Astrocyte (in vitro differentiated cells and primary cell): Measurements from ENCODE around the gene FMN2. TPM values are rescaled to one million over a fixed set of nuclear protein-coding genes. Genes with fewer than 3 reads are reported as not detected.

ENCODE experiments used
- DNase-seq: peaks from one replicate; pipeline ENCODE4 v3.0.0-alpha.2; 2010; ENCODE audit warnings: low read depth
- FAIRE-seq: peaks from 2 replicates; lab custom pipeline; 2011; peaks lifted over from hg19 to GRCh38; lab: Jason Lieb, UNC
- H2AFZ ChIP-seq: 2 replicates; pipeline ENCODE4 v1.6.0; 2012; ENCODE audit warnings: low read depth, low read length, inconsistent platforms
- H3K27ac ChIP-seq: 2 replicates; pipeline ENCODE4 v1.5.1; 2011; ENCODE audit warnings: low read depth, low read length, inconsistent platforms
- H3K27me3 ChIP-seq: 2 replicates; pipeline ENCODE4 v1.6.0; 2011; ENCODE audit warnings: low read length, inconsistent platforms; ENCODE audit not compliant: insufficient read depth
- H3K36me3 ChIP-seq: 2 replicates; pipeline ENCODE4 v1.5.1; 2011; ENCODE audit warnings: low read length, inconsistent platforms; ENCODE audit not compliant: insufficient read depth
- H3K4me1 ChIP-seq: 2 replicates; pipeline ENCODE4 v1.5.1; 2011; ENCODE audit warnings: low read length, inconsistent platforms; ENCODE audit not compliant: insufficient read depth
- H3K4me2 ChIP-seq: 2 replicates; pipeline ENCODE4 v1.6.0; 2012; ENCODE audit warnings: low read length, inconsistent platforms
- H3K4me3 ChIP-seq: 2 replicates; pipeline ENCODE4 v1.5.1; 2011; ENCODE audit warnings: low read depth, mild to moderate bottlenecking, low read length, inconsistent platforms; ENCODE audit not compliant: insufficient read depth
- H3K79me2 ChIP-seq: 2 replicates; pipeline ENCODE4 v1.6.0; 2012; ENCODE audit warnings: mild to moderate bottlenecking, low read length, inconsistent platforms; ENCODE audit not compliant: insufficient read depth
- H3K9ac ChIP-seq: 2 replicates; pipeline ENCODE4 v1.6.0; 2012; ENCODE audit warnings: mild to moderate bottlenecking, low read length, inconsistent platforms
- H3K9me3 ChIP-seq: 2 replicates; pipeline ENCODE4 v1.5.1; 2012; ENCODE audit warnings: low read depth, mild to moderate bottlenecking, low read length, inconsistent platforms; ENCODE audit not compliant: insufficient read depth
- H4K20me1 ChIP-seq: 2 replicates; pipeline ENCODE4 v1.6.0; 2012; ENCODE audit warnings: low read length, inconsistent platforms; ENCODE audit not compliant: insufficient read depth
- H3K27ac Mint-ChIP-seq: one replicate; pipeline ENCODE4 v1.8.0; 2021; ENCODE audit warnings: mild to moderate bottlenecking, mixed read lengths; ENCODE audit not compliant: unreplicated experiment
- H3K27me3 Mint-ChIP-seq: one replicate; pipeline ENCODE4 v1.8.0; 2021; ENCODE audit warnings: low read depth, mixed read lengths; ENCODE audit not compliant: unreplicated experiment
- H3K36me3 Mint-ChIP-seq: one replicate; pipeline ENCODE4 v1.8.0; 2021; ENCODE audit warnings: low read depth, mixed read lengths; ENCODE audit not compliant: unreplicated experiment
- H3K4me1 Mint-ChIP-seq: one replicate; pipeline ENCODE4 v1.8.0; 2021; ENCODE audit warnings: low read depth, mixed read lengths; ENCODE audit not compliant: unreplicated experiment
- H3K4me3 Mint-ChIP-seq: one replicate; pipeline ENCODE4 v1.8.0; 2021; ENCODE audit warnings: mild to moderate bottlenecking, moderate library complexity, mixed read lengths; ENCODE audit not compliant: unreplicated experiment
- H3K9me3 Mint-ChIP-seq: one replicate; pipeline ENCODE4 v1.8.0; 2021; ENCODE audit warnings: mild to moderate bottlenecking, mixed read lengths; ENCODE audit not compliant: unreplicated experiment
- EZH2 ChIP-seq: IDR thresholded peaks from 2 replicates; pipeline ENCODE4 v1.6.1; 2012; ENCODE audit warnings: mild to moderate bottlenecking, low read length, inconsistent platforms; ENCODE audit not compliant: insufficient read depth
- total RNA-seq: library from RNA; stranded (reverse); gene quantifications from 2 replicates; pipeline ENCODE4 v1.2.1, GENCODE V29; 2021
- TF ChIP-seq, protein P1 (sequence below): IDR thresholded peaks from 2 replicates; pipeline ENCODE4 v1.5.1; 2011; ENCODE audit warnings: low read depth, mild to moderate bottlenecking, inconsistent platforms, low read length, moderate library complexity; ENCODE audit not compliant: insufficient read depth

The FMN2 gene
- total RNA-seq, 1 donor from 2014 or later = 2.4 TPM

DNA sequence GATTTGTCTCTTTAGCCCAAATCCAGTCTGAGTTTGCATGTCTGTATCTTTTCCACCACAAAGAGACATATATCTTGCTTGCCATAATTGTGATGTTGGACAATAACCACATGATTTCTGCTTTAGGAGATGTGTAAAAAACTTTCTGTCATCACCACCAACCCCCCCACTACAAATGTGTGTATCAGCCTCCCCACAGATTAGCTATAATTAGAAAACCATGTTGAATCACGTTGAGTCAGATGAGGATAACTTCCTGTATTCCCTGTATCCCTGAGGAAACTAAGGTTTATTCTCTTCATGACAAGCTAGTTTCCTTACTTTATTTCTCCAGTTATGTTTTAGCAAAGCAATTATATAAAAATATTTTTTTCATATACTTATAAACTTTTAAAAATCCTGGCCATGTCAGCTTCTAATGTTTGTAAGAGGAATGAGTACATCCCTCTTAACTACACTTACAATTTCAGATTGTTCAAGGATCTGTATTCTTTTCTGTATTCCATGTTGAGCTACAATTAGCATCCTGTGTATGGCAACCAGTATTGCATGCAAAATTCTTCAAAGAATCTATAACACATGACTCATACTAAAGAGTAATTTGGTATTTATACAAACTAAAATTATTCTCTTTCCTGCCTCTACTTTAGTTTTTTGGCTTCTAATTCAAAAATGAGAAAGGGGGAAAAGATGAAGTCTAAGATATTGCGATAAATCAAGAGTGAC is 143.0 kb downstream of the FMN2 start:
- FAIRE-seq (peak; percentile 95), DNase-seq (peak; percentile 77)
- Mint-ChIP-seq H3K4me1 (peaks cover 33% of the 10 kb centered on the region), H3K36me3 (no peaks in the 10 kb centered on the region), H3K27me3 (no peaks in the 10 kb centered on the region), H3K27ac (no peak overlapping the region), H3K4me3 (no peak overlapping the region), H3K9me3 (peaks cover 2% of the 10 kb centered on the region)
- H4K20me1 ChIP-seq = no peaks in the 10 kb centered on the region
- H3K79me2 ChIP-seq = no peaks in the 10 kb centered on the region
- H2AFZ ChIP-seq = no peak overlapping the region
- peak overlapping the region; percentile 63 for H3K27ac ChIP-seq
- H3K9ac ChIP-seq = no peak overlapping the region
- TF ChIP-seq EZH2 = no peak
- TF ChIP-seq, protein P1, sequence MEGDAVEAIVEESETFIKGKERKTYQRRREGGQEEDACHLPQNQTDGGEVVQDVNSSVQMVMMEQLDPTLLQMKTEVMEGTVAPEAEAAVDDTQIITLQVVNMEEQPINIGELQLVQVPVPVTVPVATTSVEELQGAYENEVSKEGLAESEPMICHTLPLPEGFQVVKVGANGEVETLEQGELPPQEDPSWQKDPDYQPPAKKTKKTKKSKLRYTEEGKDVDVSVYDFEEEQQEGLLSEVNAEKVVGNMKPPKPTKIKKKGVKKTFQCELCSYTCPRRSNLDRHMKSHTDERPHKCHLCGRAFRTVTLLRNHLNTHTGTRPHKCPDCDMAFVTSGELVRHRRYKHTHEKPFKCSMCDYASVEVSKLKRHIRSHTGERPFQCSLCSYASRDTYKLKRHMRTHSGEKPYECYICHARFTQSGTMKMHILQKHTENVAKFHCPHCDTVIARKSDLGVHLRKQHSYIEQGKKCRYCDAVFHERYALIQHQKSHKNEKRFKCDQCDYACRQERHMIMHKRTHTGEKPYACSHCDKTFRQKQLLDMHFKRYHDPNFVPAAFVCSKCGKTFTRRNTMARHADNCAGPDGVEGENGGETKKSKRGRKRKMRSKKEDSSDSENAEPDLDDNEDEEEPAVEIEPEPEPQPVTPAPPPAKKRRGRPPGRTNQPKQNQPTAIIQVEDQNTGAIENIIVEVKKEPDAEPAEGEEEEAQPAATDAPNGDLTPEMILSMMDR = no peak
- peak overlapping the region; percentile 55 for H3K4me2 ChIP-seq
- H3K4me1 ChIP-seq = peaks cover 24% of the 10 kb centered on the region
- no peaks in the 10 kb centered on the region for H3K27me3 ChIP-seq
- H3K36me3 ChIP-seq = no peaks in the 10 kb centered on the region
- no peaks in the 10 kb centered on the region for H3K9me3 ChIP-seq
- no peak overlapping the region for H3K4me3 ChIP-seq

DNA sequence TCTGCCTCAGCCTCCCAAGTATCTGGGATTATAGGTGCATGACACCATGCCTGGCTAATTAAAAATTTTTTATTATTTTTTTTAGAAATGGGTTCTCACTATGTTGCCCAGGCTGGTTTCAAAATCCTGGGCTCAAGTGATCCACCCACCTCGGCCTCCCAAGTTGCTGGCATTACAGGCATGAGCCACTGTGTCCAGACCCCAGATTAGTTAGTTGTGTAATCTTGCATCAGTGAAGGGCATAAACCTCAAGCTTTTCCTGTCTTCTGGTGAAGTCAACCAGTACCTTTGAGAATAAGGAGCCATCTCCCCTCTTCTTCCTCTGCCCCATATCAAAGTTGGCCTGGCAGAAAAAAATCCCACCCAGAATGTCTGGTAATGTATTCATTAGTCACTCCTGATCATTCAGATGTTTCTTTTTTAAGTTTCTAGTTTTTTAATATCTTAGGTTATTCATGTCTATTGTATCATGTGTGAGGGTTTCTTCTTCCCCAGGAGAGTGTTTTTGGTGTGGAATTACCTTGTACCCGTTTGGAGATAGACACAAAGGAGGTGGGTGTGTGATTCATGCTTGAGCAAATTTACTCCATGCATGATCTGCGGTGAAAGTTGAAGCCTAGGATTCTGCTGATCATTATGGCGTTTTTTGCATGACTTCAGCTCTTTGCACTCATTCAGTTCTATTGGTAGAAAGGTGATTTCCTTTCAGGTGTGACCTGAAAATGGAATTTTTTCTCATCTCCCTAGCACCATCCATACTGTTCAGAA is 144.0 kb downstream of the FMN2 start:
- no peaks in the 10 kb centered on the region for H3K36me3 Mint-ChIP-seq
- H3K27me3 Mint-ChIP-seq = no peaks in the 10 kb centered on the region
- Histone ChIP-seq H3K4me3 (no peak overlapping the region), H3K27me3 (no peaks in the 10 kb centered on the region), H3K36me3 (no peaks in the 10 kb centered on the region), H3K4me1 (peaks cover 24% of the 10 kb centered on the region), H3K9me3 (no peaks in the 10 kb centered on the region), H4K20me1 (no peaks in the 10 kb centered on the region), H3K79me2 (no peaks in the 10 kb centered on the region), H3K4me2 (no peak overlapping the region), H3K27ac (peak overlapping the region; percentile 63), H3K9ac (no peak overlapping the region), H2AFZ (no peak overlapping the region)
- no peak for TF ChIP-seq EZH2
- TF ChIP-seq, protein P1 = no peak
- H3K4me1 Mint-ChIP-seq = peaks cover 33% of the 10 kb centered on the region
- H3K27ac Mint-ChIP-seq = no peak overlapping the region
- FAIRE-seq (peak; percentile 9), DNase-seq (no peak)
- H3K9me3 Mint-ChIP-seq = peaks cover 2% of the 10 kb centered on the region
- H3K4me3 Mint-ChIP-seq = no peak overlapping the region
